Hindlimb muscle (tissue), 1 donor: ENCODE data around the gene LCMT1. TPM values are rescaled to one million over a fixed set of nuclear protein-coding genes. Genes with fewer than 3 reads are reported as not detected.
"Not testable (repeated sequence)": the region's sequence is repeated elsewhere in the genome, so short reads cannot be mapped to it uniquely, and the experiment has no call there.

Source experiments
- DNase-seq: peaks from one replicate; pipeline ENCODE4 v3.0.0-alpha.2; 2013
- polyA plus RNA-seq: library from polyadenylated mRNA; unstranded; fragments of 120-200 nt; gene quantifications from one replicate; pipeline ENCODE4 v1.2.1, GENCODE V29; 2013; ENCODE audit not compliant: insufficient read length

LCMT1 gene
- polyA plus RNA-seq, result 36.8 TPM

DNA sequence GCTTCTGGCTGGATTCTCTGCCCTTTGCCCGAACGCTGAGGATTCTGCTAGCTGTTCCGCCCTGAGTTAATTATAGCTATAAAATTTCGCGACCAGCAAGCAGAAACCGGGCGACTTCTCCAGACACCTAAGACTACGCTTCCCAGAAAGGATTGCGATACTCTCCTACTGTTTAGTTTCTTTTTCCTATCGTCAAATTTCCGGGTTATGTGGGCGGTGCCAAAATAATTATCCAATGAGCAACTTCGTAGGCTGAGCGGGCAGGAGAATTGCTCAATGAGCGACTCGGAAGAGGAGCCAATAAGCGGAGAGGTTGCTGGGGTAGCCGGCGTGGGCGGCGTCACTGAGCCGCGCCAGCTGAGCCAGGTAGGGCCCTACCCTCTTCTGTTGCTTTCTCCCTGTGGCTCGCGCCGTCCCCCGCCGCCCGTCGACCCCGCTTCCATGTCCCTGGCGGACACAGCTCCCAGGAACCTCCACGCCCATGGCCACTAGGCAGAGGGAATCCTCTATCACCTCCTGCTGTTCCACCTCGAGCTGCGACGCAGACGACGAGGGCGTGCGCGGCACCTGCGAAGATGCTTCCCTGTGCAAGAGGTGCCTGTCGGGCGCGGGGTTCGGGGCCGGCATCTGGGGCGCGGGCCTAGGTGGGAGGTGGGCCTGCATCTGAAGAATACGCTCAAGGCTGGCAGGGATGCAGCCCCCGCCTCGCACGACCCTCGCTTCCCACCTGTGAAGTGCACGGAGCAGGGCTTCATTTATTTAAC, at the start of gene LCMT1:
TSS of gene LCMT1 (plus strand) at position 340 of the 764 bp plus-strand sequence. CDS start at position 482, 142 bp downstream.
- peak; percentile 96 for DNase-seq

DNA sequence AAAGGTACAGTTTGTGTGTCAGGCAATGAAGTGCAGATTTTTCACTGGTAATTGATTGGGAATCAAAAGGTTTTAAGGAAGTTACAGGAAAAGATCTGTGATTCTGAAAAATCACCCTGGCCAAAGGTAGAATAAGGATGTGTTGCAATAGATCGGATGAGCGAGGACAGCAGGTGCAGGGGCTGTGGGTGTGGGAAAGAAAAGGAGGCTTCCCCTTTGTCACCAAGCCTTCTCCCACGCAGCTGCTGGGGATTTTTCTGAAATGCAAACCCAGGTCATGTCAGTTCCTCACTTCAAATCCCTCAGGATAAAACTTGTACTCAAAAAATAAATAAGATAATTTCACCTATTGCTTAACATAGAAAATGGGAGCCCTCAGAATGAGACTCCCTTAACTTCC, 48.4 kb upstream of the LCMT1 start:
- no peak for DNase-seq

DNA sequence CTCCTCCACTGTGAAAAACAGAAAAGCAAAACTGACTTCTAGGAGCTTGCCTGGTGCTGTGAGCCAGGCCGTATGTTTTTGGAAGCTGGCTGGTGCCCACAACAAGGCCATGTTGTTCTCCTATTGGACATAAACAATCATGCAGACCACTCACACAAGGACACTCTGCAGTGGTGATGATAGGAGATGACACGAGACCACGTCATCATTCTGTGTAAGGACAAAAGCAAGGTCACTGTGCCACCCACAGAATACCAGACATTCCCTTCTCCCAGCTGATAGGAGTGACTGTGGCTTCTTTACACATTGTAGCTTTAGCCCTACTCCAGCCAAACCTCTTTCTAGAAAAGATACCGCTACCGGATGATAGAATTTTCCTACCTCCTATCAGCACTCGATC, 47.7 kb upstream of the LCMT1 start:
- DNase-seq, result no peak

DNA sequence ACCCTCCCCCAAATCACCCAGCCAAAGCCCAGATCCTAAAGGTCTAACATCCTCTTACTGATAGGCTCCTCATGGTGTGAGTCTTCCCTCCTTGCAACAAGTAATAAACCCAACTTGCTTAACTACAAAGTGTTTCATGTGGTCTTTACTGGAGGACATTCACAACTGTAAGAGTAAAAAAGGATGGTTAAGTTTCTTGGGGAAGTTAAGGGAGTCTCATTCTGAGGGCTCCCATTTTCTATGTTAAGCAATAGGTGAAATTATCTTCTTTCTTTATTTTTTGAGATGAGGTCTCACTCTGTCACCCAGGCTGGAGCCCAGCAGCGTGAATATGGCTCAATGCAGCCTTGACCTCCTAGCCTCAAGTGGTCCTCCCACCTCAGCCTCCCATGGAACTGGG, 47.3 kb upstream of the LCMT1 start:
- not testable (repeated sequence) for DNase-seq

DNA sequence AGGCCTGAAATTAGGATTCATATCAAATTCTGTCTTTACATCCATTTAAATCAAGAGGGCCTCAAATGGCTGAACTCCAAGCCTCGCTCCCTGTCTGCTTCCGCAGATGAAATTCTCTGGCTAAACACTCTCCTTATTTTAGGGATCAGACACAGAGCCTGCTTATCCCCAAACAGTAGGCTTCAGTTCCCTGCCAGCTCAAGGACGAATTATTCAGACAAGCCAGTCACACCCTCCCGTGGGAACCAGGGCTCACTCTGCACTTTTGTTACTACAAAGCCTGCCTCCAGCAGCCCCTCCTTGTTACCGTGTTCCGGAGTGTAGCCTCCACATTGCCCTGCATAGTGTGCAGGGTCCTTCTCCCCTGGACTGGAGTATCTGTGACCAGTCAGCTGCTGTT, 46.6 kb upstream of the LCMT1 start:
- DNase-seq, result no peak

DNA sequence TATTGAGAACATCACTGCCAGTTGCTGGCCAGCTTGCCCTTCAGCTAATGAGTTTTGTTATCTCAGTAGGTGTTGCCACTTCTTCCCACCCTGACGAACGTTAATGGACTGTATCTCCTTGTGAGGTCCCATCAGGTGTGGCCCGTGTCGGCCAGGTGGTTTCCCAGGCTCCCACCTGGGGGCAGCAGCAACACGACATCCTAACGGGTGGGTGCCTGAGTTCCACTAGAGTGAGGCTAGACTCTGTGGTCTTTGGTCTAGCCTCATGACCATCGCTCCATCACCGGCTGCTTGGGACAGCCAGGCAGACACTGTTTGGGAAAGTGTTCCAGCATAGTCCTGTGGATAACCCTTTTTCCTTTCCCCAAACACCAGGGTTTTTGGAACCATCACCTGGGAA, 45.6 kb upstream of the LCMT1 start:
- no peak for DNase-seq

DNA sequence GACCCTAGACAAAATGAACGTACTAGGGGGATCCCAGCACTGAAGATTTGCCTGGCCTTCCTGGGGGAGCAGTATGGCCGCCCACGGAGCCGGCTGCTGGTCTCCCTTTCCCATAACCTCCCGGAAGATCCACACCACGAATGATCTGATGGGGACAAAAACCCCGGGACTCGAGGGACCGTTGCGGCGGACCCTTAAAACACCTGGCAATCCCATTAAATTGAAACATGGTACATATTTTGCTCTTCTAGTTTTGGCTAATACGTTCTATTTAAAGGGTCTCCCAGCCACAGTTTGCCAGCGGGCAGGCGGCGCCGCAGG, 45.2 kb upstream of the LCMT1 start:
- DNase-seq, result no peak

DNA sequence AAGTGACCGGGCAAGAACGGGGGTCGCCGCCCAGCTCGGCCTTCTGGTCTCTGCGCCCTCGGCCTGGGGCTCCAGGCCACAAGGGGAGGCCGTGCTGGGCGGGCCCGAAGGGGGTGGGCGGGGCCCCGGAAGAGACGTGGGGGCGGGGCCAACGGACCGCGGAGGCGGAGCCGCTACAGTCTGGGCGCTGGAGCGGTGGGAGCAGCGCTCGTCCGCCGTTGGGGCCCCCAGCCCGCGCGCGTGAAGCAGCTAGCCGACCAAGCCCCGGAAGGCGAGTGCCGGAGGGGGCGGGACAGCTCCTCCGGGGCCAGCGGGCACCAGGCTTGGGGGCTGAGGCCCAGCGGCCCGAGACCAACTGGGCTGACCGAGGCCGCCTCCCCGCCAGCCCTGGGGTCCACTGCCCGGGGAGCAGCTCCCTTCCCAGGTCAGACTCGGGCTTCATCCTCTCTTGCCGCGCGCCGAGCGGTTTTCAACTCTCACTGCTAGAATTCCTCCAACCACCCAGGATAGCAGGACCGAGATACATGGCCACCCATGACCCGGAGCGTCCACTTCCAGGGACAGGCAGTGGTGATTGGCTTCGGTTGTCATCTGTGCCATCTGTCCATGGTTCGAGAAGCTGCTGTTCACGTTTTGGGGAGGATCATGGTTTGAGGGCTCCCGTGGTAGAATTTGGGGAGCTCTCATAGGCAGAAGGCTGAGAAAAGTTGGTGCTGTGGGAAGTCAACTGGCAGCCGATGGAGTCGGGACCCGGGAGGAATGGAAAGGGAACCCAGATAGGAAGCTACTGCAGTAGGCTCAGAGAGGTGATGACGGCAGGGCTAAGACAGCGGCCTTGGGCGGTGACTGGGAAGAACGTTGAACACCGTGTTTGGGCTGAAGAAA, 44.6 kb upstream of the LCMT1 start:
- DNase-seq, result peak; percentile 86

DNA sequence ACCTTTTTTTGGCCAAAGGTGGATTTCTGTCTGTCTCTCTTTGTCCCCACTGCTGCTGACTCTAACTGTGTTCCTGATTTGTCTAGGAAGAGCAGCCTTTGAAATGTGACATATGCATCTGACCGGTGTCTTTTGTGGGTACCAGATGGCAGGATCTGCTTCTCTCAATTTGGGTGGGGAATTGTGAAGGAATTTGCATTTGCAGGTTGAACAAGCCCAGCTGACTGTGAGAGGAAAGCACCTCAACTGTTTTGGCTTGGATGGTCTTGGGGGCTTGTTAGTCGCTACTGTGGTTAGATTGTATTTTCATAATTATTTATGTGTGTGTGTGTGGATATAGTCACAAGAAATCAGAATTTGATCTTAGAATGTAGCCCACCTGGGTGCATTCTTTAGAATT, 37.7 kb upstream of the LCMT1 start:
- DNase-seq, result no peak

DNA sequence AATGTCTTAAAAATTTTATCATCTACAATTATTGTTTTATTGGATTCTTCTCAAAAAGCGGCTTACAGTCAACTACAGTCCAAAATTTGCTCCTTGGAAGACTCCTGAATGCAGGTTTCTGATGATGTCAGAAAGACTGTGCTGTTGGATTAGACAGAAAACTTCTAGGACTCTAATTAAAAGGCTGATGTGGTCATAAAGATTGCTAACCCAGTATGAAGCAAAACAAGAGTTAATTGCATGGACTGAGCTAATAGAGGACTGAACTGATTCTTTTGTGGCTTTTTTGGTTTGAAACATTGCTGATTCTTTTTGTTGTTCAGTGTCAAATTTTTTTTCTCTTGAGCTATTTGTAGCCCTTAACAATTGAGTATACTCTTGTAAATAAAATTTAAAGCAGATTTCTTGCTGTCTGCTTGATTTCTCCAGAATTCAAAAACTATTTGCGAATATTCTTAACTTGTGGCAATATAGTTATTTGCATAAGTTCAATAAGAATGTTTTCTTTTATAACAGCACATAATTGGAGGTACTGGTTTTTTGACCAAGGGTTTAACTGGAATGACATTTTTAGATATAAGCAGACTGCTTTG, 33.1 kb upstream of the LCMT1 start:
- DNase-seq, result no peak

DNA sequence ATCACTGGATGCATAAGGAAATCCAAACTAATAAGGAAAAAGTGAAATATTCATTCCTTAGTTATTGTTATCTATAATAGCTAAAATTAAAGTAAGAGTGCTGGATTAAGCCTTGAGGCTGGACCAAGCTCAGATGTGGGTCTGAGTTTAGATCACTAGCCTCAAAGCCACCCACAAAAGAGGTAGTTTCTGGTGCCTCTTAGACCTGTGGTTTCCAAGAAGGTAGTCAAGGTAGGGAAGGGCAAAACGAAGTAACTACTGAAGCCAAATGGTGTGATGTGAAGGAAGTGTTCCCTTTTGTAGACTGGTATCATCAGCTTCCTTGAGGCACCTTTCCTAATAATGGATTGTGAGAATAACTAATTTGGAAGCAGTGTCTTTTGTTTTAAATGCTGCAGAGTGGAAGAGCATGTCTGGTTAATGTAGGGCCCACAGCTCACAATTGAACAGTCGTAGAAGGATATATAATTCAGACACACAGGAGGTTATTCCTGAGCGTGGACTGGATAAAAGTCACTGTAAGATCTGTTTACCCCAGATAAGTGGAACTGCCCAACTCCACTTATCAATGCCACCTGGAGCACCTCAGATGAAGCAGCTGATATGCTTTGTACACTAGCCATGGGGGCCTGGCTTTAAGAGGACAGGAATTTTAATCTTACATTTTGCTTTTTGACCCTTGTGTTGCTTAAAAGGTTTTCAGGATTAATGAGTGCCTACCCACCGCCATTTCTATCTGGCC, 31.7 kb upstream of the LCMT1 start:
- DNase-seq, result no peak

DNA sequence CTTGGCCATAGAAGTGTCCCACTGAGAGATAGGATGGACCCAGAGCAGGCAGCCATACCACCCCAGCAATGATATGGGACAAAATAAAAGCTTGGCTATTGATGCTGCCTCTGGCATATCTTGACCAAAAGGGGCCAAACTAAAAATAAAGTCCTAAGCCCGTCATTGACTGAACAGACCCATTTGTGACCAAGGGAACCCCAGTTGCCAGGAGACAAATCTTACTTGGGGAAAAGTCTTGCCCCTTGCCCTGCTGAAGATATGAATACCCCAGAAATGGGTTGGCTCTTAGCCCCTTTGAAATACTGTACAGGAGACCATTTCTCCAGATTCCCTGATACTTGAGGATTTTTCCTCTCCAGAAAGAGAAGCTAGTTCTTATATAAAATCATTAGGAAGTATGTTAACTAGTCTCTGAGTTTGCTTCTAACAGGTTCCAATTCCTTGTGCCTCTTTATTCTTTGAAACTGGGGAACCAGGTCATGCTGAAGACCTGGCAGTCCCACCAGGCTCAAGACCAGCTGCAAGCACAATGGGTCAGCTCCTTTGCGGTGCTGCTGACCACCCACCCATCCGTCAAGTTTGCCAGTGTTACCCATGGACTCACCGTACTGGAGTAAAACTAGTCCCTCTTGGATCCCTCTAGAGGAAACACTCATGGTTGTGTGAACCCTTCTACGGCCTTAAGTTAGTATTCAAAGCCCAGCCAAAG, 31.0 kb upstream of the LCMT1 start:
- no peak for DNase-seq

DNA sequence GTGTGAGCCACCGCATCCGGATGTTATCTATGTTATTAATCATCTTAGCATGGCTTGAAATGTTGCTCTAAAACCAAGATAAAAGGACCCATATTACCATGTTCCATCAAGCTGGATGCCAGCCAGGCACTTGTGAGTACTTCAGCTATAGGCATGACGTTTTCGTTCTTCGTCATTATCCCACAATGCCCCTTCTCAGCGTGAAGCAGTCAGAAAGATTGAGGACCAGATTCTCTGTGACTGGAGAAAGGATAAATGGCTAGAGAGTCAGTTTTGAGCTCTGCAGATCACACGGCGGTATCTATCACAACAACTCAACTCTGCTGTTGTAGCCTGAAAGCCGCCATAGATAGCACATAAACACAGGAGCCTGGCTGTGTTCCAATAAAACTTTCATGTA, 29.8 kb upstream of the LCMT1 start:
- DNase-seq, result no peak

DNA sequence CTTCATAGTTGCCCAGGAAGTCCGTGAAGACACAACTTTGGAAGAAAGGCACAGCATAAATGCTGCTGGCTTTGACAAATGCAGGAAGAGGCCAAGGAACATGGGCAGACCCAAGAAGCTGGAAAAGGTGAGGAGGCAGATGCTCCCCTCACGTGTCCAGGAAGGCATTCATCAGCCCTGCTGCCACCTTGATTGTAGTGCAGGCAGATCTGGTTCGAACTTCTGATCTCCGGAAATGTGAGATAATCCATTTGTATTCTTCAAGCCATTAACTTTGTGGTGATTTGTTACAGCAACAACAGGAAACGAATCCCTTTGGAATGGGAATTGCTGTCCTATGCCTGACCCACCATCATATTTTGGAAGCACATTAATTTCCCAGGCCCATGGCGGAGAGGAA, 28.5 kb upstream of the LCMT1 start:
- no peak for DNase-seq

DNA sequence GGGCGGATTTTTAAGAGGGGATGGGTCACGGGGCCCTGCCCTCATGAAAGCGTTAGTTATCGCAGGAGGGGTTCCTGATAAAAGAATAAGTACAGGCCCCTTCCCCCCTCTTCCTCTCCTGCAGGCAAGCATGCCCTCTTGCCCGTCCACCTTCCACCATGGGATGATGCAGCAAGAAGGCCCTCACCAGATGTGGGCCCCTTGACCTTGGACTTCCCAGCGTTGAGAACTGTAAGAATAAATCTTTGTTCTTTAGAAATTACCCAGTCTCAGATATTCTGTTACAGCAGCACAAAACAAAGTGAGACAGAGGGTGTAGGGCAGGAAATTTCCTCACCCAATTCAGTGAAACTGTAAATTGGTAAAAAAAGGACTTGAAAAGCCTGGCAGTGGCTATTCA, 27.8 kb upstream of the LCMT1 start:
- no peak for DNase-seq

DNA sequence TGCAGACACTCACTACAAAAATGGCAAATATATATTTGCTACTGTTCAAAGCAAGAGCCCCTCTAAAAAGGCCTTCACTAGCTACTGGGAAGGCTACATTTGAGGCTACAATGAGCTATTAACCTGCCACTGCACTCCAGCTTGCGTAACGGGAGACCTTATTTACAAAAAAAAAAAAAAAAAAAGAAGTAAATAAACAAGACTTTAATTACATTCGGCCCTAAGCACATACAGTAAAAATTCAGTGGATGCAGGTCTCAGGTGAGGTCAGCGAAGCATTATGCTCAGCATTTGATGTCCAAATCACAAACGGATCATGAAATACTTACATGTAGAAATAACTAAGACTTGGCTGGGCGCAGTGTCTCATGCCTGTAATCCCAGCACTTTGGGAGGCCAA, 26.7 kb upstream of the LCMT1 start:
- no peak for DNase-seq

DNA sequence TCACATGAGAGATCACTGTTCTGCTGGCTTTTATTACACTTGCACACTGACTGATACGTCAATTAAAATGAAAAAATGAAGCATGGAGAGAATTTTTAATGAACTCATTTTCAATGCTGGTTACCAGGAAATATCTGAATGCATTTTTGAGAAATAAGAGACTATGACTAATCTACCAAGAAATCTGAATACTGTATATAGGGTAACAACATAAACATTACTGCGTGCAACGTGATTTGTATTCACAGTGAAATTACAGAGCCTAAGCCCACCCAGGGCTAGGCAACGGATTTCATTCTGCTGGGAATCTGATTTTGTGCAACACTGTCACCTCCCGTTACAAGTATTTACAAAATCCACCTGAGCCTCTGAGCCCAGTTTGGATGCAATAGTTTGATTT, 23.8 kb upstream of the LCMT1 start:
- no peak for DNase-seq

DNA sequence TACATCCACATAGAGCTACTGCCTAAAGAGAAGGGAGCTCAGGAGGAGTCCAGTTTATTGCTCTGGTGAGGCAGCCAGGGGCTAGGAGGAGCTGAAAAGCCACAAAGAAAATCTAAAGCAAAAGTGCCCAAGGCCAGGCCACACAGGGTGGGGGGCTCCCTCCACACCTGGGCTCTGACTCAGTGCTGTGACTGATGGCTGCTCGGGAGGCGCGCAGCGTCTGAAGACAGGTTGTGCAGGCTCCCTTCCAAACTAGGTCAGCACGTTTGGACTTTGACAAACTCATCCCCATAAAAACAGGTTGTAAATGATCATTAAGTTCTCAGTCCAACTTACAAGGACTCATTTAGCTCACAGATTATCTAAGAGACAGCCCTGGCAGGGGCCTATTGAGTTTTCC, 22.2 kb upstream of the LCMT1 start:
- no peak for DNase-seq

DNA sequence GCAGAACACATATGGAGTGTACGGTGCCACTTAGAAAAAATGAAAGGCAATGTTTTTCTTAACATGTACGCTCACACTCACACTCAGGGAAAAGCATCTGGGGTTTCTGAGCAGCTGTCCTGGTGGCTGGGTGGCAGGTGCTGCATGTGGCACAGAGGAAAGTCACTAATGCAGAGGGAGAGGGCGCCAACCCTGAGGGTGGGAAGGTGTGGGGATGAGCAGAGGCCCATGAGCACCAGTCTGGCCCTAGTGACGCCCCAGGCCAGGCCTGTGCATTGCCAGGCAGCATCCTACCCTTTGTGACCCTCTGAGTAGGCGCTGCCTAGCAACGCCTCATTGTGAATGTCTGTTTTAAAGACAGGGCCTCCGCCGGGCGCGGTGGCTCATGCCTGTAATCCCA, 19.1 kb upstream of the LCMT1 start:
- no peak for DNase-seq

DNA sequence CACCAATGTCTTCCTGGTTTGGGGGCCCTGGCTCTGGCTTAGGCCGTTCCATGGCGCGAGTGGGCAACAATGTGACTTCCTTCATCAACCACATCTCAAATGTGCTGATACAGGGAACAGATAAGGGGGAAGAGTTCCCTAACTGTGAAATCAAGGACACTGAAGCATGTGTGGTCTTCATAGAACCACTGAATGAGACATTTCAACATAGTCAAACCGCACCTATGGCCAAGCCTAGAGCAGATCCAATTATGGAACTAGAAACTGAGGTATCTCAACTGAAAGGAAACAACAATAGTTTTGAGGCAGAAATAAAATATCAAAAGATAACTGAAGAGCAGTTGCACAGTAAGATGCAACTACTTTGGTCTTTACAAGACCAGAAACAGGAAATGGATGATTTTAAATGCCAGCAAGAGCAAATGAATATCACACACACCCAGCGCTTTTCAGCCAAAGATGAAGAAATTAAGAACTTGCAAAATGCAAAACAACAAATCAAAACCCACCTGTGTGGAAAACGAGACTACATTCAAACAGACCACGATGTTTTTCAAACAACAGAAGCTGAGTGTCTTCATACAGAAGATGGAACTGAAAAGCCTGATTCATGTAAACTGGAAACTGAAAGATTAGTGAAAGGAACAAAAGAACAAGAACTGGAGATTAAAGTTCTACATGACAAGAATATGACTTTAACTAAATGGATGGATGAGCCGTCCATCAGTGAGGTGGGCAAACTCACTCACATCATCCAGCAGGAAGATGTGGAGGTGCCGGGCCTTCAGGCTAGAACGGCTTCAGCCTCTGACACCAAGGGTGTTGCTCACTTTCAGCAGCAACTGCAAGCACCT, 18.1 kb upstream of the LCMT1 start:
- DNase-seq, result no peak

DNA sequence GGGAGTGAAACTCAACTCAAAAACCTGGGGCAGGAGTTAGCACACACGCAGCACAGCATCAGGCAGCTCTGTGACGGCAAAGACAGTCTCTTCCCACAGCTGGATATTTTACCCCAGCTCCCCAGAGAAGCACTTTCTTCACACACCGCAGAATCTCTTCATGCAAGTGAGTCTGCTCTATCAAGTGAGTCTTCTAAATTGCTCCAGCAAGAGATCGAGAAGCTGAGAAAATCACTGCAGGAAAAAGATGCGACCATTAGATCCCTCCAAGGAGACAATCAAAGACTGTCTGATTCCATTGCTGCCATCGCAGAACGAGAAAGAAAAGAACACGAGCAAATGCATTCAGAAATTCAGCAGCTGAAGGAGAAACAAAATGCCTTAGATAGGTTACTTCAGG, 16.9 kb upstream of the LCMT1 start:
- DNase-seq, result no peak
